HG03097 (cell line): ENCODE results near the gene MBTPS1.
A peak's percentile ranks its signal among the peaks of the same experiment; 100 is the strongest.

ENCODE experiments used
- ATAC-seq: cut with Tn5 transposase; IDR thresholded peaks from one replicate; pipeline ENCODE4 v1.9.1; 2021; ENCODE audit not compliant: unreplicated experiment, low FRiP score

MBTPS1 gene

GRCh38 chr16:84104231-84104630 lies 12.5 kb downstream of the MBTPS1 start:
- ATAC-seq: no peak

GRCh38 chr16:84103678-84104077 lies 13.1 kb downstream of the MBTPS1 start:
- ATAC-seq: no peak

- no peak for ATAC-seq
Observed at GRCh38 chr16:84098939-84099338, 17.8 kb downstream of the MBTPS1 start.

GRCh38 chr16:84096447-84097005 lies 20.2 kb downstream of the MBTPS1 start:
- ATAC-seq: no peak

GRCh38 chr16:84095466-84095865 lies 21.3 kb downstream of the MBTPS1 start:
- no peak for ATAC-seq

- no peak for ATAC-seq
Observed at GRCh38 chr16:84093879-84094270, 22.9 kb downstream of the MBTPS1 start.

GRCh38 chr16:84093120-84093878 lies 23.4 kb downstream of the MBTPS1 start:
- no peak for ATAC-seq

GRCh38 chr16:84091460-84091859 lies 25.3 kb downstream of the MBTPS1 start:
- ATAC-seq: no peak

GRCh38 chr16:84090211-84090610 lies 26.5 kb downstream of the MBTPS1 start:
- no peak for ATAC-seq

GRCh38 chr16:84088695-84089395 lies 27.9 kb downstream of the MBTPS1 start:
- peak; percentile 77 for ATAC-seq

GRCh38 chr16:84087466-84088151 lies 29.1 kb downstream of the MBTPS1 start:
- no peak for ATAC-seq

- no peak for ATAC-seq
Observed at GRCh38 chr16:84087001-84087400, 29.7 kb downstream of the MBTPS1 start.

GRCh38 chr16:84086341-84086740 lies 30.4 kb downstream of the MBTPS1 start:
- no peak for ATAC-seq

GRCh38 chr16:84085773-84086172 lies 31.0 kb downstream of the MBTPS1 start:
- no peak for ATAC-seq

- ATAC-seq: no peak
Observed at GRCh38 chr16:84085271-84085667, 31.5 kb downstream of the MBTPS1 start.

GRCh38 chr16:84084570-84085270 lies 32.0 kb downstream of the MBTPS1 start:
- no peak for ATAC-seq

GRCh38 chr16:84082835-84083569 lies 33.7 kb downstream of the MBTPS1 start:
- no peak for ATAC-seq

- no peak for ATAC-seq
Observed at GRCh38 chr16:84082110-84082509, 34.6 kb downstream of the MBTPS1 start.

GRCh38 chr16:84081446-84081989 lies 35.2 kb downstream of the MBTPS1 start:
- ATAC-seq: no peak

GRCh38 chr16:84080813-84081212 lies 35.9 kb downstream of the MBTPS1 start:
- ATAC-seq: no peak
